HG03060 (cell line): Measurements from ENCODE around the gene CCL4.
"Not testable (repeated sequence)": the region's sequence is repeated elsewhere in the genome, so short reads cannot be mapped to it uniquely, and the experiment has no call there.

Experiments used
- ATAC-seq: cut with Tn5 transposase; IDR thresholded peaks from one replicate; pipeline ENCODE4 v1.9.1; 2021; ENCODE audit warnings: low read depth, moderate number of reproducible peaks; ENCODE audit not compliant: unreplicated experiment

The CCL4 gene

GRCh38 chr17:36087897-36088572 lies 15.6 kb upstream of the CCL4 start:
- ATAC-seq: not testable (repeated sequence)

GRCh38 chr17:36088670-36089338 lies 14.8 kb upstream of the CCL4 start:
- ATAC-seq: no peak

GRCh38 chr17:36089339-36089865 lies 14.2 kb upstream of the CCL4 start:
- no peak for ATAC-seq

GRCh38 chr17:36089888-36090836 lies 13.5 kb upstream of the CCL4 start, which contains the start of gene CCL3:
Gene CCL3 (minus strand): TSS chr17:36090143. CDS start chr17:36090058, 85 bp downstream.
- ATAC-seq: peak; percentile 52

GRCh38 chr17:36092230-36092629 lies 11.4 kb upstream of the CCL4 start:
- no peak for ATAC-seq

- not testable (repeated sequence) for ATAC-seq
Measured at GRCh38 chr17:36092715-36093114, 10.9 kb upstream of the CCL4 start.

- ATAC-seq: no peak
Measured at GRCh38 chr17:36094232-36094631, 9.4 kb upstream of the CCL4 start.

GRCh38 chr17:36094746-36095145 lies 8.9 kb upstream of the CCL4 start:
- no peak for ATAC-seq

- no peak for ATAC-seq
Measured at GRCh38 chr17:36095992-36096391, 7.6 kb upstream of the CCL4 start.

GRCh38 chr17:36099004-36099403 lies 4.6 kb upstream of the CCL4 start:
- not testable (repeated sequence) for ATAC-seq

- ATAC-seq: not testable (repeated sequence)
Measured at GRCh38 chr17:36104246-36104645, 619 bp downstream of the CCL4 start.

GRCh38 chr17:36104701-36105181 lies 1.1 kb downstream of the CCL4 start:
- no peak for ATAC-seq

- ATAC-seq: no peak
Measured at GRCh38 chr17:36105781-36106492, 2.3 kb downstream of the CCL4 start.

GRCh38 chr17:36106493-36106835 lies 2.8 kb downstream of the CCL4 start:
- no peak for ATAC-seq

- ATAC-seq: no peak
Measured at GRCh38 chr17:36107660-36108059, 4.0 kb downstream of the CCL4 start.

GRCh38 chr17:36108265-36108664 lies 4.6 kb downstream of the CCL4 start:
- not testable (repeated sequence) for ATAC-seq

GRCh38 chr17:36111068-36111490 lies 7.5 kb downstream of the CCL4 start:
- no peak for ATAC-seq

- ATAC-seq: no peak
Measured at GRCh38 chr17:36112572-36112971, 8.9 kb downstream of the CCL4 start.

- ATAC-seq: not testable (repeated sequence)
Measured at GRCh38 chr17:36113131-36113530, 9.5 kb downstream of the CCL4 start.
